Measurements from ENCODE around the gene CAPN10.
"Not testable (repeated sequence)": the region's sequence is repeated elsewhere in the genome, so short reads cannot be mapped to it uniquely, and the experiment has no call there.

The CAPN10 gene, protein sequence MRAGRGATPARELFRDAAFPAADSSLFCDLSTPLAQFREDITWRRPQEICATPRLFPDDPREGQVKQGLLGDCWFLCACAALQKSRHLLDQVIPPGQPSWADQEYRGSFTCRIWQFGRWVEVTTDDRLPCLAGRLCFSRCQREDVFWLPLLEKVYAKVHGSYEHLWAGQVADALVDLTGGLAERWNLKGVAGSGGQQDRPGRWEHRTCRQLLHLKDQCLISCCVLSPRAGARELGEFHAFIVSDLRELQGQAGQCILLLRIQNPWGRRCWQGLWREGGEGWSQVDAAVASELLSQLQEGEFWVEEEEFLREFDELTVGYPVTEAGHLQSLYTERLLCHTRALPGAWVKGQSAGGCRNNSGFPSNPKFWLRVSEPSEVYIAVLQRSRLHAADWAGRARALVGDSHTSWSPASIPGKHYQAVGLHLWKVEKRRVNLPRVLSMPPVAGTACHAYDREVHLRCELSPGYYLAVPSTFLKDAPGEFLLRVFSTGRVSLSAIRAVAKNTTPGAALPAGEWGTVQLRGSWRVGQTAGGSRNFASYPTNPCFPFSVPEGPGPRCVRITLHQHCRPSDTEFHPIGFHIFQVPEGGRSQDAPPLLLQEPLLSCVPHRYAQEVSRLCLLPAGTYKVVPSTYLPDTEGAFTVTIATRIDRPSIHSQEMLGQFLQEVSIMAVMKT

DNA sequence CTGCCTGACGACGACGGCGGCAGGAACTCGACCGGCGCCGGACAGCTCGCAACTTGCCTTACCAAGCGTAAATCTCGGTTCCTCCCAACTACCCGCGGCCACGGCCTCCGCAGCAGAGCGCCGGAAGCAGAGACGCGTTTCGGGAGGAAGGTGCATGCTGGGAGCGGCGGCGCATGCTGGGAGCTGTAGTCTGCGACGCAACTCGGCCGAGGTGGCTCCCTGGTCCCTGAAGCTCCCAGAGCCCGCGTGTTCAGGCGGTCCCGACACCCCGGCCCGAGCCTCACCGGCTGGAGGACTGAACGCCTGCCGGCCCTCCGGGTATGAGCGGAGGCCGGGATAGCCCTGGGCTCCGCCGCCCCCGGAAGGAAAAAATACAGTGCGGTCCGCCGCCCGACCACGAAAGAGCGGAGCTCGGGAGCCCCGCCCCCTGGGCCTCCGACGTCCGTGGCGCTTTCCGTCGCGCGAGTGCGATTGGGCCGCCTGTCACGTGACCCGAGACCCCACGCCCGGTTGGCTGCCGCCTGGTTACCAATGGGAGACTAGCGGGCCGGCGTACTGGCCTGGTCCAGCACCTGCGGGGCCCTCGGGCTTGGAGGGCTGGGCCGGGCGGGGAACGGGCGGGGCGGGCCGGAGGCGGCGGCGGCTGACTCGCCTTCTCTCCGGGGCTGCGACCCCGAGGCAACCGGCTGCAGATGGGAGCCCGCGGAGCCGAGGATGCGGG, at the start of gene CAPN10:
Gene CAPN10, plus strand, starts transcription at position 537 of the 721 bp plus-strand sequence. Its CDS starts 178 bp downstream, at position 715.
- in situ Hi-C loops (cut with MboI; ENCODE audit: low sequenced_read_pairs): no loop called here

GRCh38 chr2:240538031-240538780, 48.3 kb upstream of the CAPN10 start:
- in situ Hi-C loops (cut with MboI; ENCODE audit: low sequenced_read_pairs): no loop called here

- in situ Hi-C loops (cut with MboI; ENCODE audit: low sequenced_read_pairs): not testable (repeated sequence)
Measured at GRCh38 chr2:240539101-240539500, 47.4 kb upstream of the CAPN10 start.

GRCh38 chr2:240539906-240540305, 46.6 kb upstream of the CAPN10 start:
- in situ Hi-C loops (cut with MboI; ENCODE audit: low sequenced_read_pairs): no loop called here

DNA sequence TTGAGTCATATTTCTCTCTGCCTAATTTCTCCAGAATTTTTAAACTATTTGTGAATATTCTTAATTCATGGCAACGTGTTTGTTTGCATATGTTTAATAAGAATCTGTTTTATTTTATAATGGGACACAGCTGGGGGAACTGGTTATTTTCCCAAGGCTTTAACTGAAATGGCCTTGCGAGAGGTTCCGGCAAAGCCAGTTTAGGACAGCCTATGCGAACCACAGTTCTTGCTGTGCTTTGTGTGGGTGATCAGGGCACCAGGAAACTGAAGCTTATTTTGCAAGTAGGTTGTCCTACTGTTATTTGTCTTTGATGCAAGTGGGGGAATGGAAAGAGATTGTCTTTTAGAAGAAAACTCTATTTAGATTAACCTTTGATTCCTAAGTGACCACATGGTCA, 35.2 kb upstream of the CAPN10 start:
- in situ Hi-C loops (cut with MboI; ENCODE audit: low sequenced_read_pairs): no loop called here

- in situ Hi-C loops (cut with MboI; ENCODE audit: low sequenced_read_pairs): no loop called here
Measured at GRCh38 chr2:240551811-240552210, 34.7 kb upstream of the CAPN10 start.

- in situ Hi-C loops (cut with MboI; ENCODE audit: low sequenced_read_pairs): no loop called here
Measured at GRCh38 chr2:240553956-240554480, 32.5 kb upstream of the CAPN10 start.

DNA sequence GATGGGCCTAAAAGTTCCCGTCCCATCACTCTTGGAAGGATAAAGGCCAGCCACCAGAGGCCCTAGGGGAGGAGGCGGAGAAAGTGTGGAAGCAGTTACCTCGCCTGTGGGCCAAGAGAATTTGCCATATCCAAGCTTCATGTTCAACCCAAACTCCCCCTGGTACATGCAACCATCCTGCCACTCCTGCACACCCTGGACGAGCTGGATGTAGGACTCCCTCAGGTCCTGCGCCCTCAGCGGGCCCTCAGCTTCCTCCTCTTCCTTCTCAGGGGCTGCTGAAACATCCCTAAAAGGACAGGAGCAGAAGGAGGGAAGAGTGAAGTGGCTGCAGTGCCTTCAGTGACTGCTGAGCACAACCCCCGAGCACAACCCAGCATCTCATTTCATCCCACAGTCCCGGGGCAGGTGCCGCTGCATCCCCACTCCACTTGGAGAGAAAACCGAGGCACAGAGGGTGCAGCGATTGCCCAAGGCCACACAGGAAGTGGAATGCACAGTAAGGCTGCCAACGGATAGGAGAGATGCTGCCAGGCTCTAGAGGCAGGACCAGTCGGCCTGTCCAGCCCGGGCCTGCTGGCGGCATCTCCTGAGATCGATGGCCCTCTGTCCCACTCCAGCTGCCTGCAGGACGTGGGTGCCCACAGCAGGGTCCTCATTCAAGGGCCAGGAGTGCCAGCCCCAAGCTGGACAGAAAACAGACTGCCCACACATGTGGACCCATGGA, 31.6 kb upstream of the CAPN10 start:
- in situ Hi-C loops (cut with MboI; ENCODE audit: low sequenced_read_pairs): no loop called here

GRCh38 chr2:240555541-240556250, 30.8 kb upstream of the CAPN10 start:
- in situ Hi-C loops (cut with MboI; ENCODE audit: low sequenced_read_pairs): no loop called here

- in situ Hi-C loops (cut with MboI; ENCODE audit: low sequenced_read_pairs): no loop called here
Measured at GRCh38 chr2:240556553-240557100, 29.9 kb upstream of the CAPN10 start.

- in situ Hi-C loops (cut with MboI; ENCODE audit: low sequenced_read_pairs): no loop called here
Measured at GRCh38 chr2:240557101-240557751, 29.3 kb upstream of the CAPN10 start.

GRCh38 chr2:240557808-240558207, 28.7 kb upstream of the CAPN10 start, which contains the start of gene ANKMY1:
Gene ANKMY1 (minus strand): TSS chr2:240557988. CDS start chr2:240557335, 653 bp downstream.
- in situ Hi-C loops (cut with MboI; ENCODE audit: low sequenced_read_pairs): no loop called here

GRCh38 chr2:240558236-240558761, 28.2 kb upstream of the CAPN10 start:
- in situ Hi-C loops (cut with MboI; ENCODE audit: low sequenced_read_pairs): no loop called here

DNA sequence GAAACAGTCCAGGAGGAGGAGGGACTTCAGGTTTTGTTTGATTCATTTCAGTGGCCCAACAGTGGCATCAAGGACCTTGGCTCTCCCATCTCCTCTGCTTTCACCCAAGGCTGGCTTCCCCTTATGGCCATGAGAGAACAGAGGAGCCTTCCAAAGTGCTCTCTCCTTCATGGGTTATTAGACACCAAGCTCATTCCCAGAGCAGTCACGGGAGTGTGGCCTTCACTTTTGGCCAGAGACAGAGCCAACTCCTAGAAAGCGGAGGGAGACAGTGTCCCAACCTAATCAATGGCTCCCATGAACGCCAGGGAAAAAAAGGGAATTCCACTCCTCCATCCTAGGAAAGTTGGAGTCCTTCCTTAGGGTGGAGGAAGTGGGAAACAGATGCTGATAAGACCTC, 27.2 kb upstream of the CAPN10 start:
- in situ Hi-C loops (cut with MboI; ENCODE audit: low sequenced_read_pairs): no loop called here

DNA sequence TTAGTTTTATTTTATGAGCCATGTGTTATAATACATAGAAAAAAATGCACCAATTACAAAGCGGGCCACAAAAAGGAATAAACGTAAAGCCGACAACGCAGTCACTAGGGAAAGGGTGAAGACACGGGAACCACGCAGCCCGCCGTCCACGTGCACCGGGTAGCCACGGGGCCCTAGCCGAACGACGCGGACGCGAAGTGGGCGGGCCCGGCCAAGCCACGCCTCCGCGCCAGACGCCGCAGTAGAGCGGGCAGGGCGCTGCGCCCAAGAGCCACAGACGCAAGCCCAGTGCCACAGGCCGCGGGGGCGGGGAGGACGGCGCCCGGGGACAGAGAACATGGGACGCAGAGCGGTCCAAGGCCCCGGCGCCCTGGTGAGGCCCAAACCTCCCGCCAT, 26.5 kb upstream of the CAPN10 start, which contains the start of gene DUSP28:
Gene DUSP28, plus strand, starts transcription at position 274 of the 396 bp plus-strand sequence. CDS start 328 bp downstream, outside the sequence.
- in situ Hi-C loops (cut with MboI; ENCODE audit: low sequenced_read_pairs): no loop called here

DNA sequence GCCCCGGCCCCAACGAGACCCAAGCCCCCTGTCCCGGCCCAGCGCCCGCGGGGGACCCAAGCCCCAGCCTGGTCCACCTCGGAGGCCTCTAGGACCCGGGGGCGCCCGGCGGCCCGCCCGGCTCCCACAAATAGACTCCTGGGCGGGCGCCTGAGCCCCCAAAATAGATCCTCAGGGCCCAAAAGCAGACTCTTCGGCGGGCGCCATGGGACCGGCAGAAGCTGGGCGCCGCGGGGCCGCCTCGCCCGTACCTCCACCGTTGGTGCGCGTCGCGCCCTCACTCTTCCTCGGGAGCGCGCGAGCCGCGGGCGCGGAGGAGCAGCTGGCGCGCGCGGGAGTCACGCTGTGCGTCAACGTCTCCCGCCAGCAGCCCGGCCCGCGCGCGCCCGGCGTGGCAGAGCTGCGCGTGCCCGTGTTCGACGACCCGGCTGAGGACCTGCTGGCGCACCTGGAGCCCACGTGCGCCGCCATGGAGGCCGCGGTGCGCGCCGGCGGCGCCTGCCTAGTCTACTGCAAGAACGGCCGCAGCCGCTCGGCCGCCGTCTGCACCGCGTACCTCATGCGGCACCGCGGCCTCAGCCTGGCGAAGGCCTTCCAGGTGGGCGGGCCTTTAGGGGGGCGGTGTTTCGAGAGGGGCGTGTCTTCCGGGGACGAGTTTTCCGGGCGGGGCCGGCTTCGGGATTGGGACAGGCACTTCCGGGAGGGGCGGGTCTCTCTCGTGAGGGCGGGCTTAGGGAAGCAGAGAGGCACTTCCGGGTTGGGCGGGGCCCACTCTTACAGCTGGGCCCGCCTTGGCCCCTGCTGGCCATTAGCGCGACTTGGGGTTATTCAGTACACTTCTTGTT, 25.8 kb upstream of the CAPN10 start:
- in situ Hi-C loops (cut with MboI; ENCODE audit: low sequenced_read_pairs): no loop called here

GRCh38 chr2:240561325-240561971, 25.1 kb upstream of the CAPN10 start:
- in situ Hi-C loops (cut with MboI; ENCODE audit: low sequenced_read_pairs): no loop called here
